Measurements from ENCODE around the gene KIRREL3.

The KIRREL3 gene

DNA sequence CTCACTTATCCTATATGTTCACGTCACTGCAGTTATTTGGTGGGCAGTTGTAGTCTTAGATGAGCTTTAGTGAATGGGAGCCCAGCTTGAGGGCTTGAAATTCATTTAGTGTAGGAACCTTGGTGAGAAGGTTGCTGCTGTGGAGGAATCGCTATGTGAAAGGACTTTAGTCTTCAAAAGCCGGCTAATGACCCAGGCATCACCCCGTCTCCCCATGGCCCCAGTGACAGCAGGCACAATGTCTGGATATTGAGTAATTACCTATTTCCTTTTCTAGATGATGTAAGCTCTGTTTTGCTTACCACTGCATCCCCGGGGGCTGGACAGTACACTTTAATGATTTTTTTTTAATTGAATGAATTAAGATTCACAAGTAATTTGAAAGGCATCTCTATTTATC lies 361.9 kb downstream of the KIRREL3 start:
- DNase-seq (ENCODE audit: low read depth in 1 of 2, low spot score in 1 of 2), result no peak

- no peak for DNase-seq (ENCODE audit: low read depth in 1 of 2, low spot score in 1 of 2)
Measured at GRCh38 chr11:126637795-126638175, 362.8 kb downstream of the KIRREL3 start.

GRCh38 chr11:126636911-126637794 lies 363.4 kb downstream of the KIRREL3 start:
- no peak for DNase-seq (ENCODE audit: low read depth in 1 of 2, low spot score in 1 of 2)

DNA sequence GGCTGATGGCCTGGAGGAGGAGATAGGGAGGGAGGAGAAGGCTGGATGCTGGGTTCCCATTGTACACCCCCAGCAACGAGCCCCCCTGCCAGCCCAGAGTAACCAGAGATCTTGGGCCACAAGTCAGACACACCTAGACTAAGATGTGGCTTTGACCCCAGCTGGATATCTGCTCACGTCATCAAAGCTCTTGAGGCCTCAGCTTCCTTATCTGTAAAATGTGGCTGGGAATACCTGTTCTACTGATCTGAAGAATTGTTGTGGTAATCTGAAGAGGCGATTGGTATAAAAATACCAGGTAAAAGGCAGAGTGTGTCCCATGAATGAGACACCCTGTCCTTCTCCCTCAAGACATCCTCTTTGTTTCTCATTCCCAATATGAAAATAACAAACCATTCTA lies 365.1 kb downstream of the KIRREL3 start:
- no peak for DNase-seq (ENCODE audit: low read depth in 1 of 2, low spot score in 1 of 2)

- no peak for DNase-seq (ENCODE audit: low read depth in 1 of 2, low spot score in 1 of 2)
Measured at GRCh38 chr11:126634963-126635362, 365.6 kb downstream of the KIRREL3 start.

GRCh38 chr11:126633330-126633729 lies 367.2 kb downstream of the KIRREL3 start:
- no peak for DNase-seq (ENCODE audit: low read depth in 1 of 2, low spot score in 1 of 2)

DNA sequence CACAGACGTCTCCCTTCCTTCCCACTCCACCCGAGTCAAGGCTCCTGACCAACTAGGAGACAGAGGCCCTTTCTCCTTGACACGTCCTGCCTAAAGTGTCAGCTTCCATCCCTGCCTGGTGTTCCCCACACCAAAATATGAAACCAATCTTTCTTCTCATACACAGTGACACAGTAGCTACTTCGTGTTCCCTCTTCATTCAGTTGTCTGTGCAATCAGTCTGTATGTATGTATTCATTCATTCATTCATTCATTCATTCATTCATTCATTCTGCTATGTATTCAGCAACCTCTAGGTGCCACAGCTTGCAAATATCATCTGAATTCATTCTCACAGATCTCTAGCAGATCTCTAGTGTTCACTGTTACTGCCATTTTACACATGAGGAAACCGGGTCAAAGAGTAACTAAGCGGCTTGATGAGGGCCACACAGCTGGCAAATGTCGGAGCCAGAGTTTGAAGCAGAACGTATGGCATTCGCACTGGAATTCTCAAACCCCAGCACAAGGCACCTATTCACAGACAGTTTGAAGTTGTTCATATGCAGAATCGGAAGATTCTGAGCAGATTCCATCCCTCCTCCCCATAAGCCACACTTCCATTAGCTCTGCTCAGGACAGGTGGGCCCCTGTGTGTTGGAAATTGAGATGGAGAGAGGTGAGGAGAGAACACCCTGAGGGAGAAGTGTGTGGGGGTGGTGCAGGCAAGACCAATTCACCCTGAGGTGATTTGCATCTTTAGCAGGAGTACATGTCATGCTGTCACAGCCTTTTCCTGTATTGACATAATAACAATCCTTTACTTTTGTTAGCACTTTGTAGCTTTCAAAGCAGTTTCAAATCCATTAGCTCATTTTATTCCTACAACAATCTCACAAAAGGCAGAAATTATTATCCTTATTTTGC lies 369.4 kb downstream of the KIRREL3 start:
- no peak for DNase-seq (ENCODE audit: low read depth in 1 of 2, low spot score in 1 of 2)

GRCh38 chr11:126630488-126630887 lies 370.1 kb downstream of the KIRREL3 start:
- no peak for DNase-seq (ENCODE audit: low read depth in 1 of 2, low spot score in 1 of 2)

GRCh38 chr11:126628790-126629621 lies 371.6 kb downstream of the KIRREL3 start:
- DNase-seq (ENCODE audit: low read depth in 1 of 2, low spot score in 1 of 2), result no peak

GRCh38 chr11:126628450-126628789 lies 372.1 kb downstream of the KIRREL3 start:
- DNase-seq (ENCODE audit: low read depth in 1 of 2, low spot score in 1 of 2), result no peak

DNA sequence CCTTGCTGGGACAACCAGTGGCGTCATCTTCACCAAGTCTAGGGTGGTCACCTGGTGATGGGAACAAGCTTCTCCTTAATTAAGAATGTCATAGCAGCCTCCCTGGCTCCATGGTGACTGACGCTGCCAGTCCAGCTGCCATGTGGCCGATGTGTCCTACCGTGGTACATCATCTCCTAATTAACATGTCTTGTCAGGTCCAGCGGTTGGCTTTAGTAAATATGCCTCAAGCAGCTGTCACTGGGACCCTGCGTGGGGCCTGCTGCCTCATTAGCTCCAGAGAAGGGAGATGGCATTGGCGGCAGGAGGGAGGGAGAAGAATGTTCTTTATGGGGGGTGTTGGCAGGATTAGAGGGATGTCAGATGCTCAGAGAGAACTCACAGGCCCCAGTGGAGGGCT lies 373.1 kb downstream of the KIRREL3 start:
- DNase-seq (ENCODE audit: low read depth in 1 of 2, low spot score in 1 of 2), result no peak

DNA sequence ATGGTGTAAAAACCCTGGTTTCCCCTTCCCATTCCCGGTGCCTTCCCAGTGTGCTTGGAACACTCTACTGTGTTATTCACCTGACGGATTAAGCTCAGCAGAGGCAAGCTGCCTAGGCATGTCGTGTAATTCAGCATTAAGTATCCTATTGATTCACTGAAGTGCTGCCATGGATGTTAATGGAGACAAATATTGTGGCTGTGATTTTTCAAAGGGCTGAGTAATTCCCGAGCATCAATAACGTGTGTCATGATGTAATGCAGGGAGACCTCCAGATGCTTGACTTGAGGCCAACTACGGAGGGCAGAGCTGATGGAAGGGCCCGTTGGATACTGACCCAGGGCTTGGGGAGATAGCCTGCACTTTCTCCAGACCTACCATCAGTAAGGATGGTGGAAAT lies 376.1 kb downstream of the KIRREL3 start:
- no peak for DNase-seq (ENCODE audit: low read depth in 1 of 2, low spot score in 1 of 2)

DNA sequence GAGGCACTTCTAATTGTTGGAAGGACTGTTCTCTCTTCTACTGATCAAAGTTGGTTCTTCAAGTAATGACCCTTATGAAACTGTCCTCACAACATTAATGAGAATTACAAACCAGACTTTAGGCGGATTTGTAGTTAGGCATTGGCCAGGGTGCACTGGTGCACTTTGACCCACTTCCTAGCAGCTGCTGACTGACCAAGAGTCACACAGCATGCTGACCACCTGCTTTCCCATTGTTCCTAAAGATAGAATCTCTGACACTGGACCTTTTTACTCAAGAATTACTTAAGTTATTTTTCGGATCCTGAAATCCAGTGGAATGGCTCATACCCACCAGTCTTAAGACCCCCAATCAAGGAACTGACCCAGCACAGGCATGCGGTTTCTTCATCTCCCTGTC lies 381.1 kb downstream of the KIRREL3 start:
- DNase-seq (ENCODE audit: low read depth in 1 of 2, low spot score in 1 of 2), result no peak

GRCh38 chr11:126615845-126616244 lies 384.7 kb downstream of the KIRREL3 start:
- no peak for DNase-seq (ENCODE audit: low read depth in 1 of 2, low spot score in 1 of 2)

GRCh38 chr11:126613272-126613671 lies 387.3 kb downstream of the KIRREL3 start:
- DNase-seq (ENCODE audit: low read depth in 1 of 2, low spot score in 1 of 2), result no peak

GRCh38 chr11:126612671-126613070 lies 387.9 kb downstream of the KIRREL3 start:
- DNase-seq (ENCODE audit: low read depth in 1 of 2, low spot score in 1 of 2), result no peak

- DNase-seq (ENCODE audit: low read depth in 1 of 2, low spot score in 1 of 2), result no peak
Measured at GRCh38 chr11:126611438-126611837, 389.1 kb downstream of the KIRREL3 start.

GRCh38 chr11:126608658-126609057 lies 391.9 kb downstream of the KIRREL3 start:
- no peak for DNase-seq (ENCODE audit: low read depth in 1 of 2, low spot score in 1 of 2)

DNA sequence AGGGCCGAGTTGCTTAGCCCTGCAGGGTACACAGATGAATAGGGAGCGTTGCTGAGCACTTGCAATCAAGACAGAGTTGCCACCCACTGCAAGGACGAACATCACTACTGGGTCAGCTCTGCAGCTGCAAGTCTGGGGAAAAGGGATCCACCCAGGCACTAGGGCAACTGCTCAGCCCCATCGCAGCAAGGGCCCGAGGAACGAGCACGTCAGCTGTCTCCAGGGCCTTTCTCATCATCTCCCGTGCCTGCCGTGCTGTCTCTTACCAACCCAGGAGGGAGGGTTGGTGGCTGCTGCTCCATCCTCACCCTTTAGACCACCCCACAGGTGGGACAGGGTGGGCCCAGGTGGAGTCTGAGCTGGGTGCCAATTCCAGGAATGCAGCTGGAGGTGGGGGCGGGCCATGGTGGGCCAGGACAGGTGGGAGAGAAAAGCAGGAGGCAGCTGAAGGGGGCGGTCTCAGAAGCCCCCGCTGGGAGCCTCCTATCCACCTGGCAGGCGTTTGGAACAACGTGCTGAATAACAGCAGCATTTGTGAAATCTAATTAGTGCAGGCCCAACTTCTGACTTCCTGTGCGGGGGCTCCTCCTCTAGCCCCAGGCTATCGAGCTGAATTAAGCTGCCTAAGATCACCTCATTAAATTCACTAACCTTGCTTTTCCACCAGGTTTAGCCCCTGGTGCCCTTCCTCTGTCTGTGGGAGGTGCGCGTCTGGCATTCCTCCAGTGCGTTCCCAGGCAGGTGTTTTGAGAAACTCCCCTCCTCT lies 392.6 kb downstream of the KIRREL3 start:
- DNase-seq (ENCODE audit: low read depth in 1 of 2, low spot score in 1 of 2), result no peak

- DNase-seq (ENCODE audit: low read depth in 1 of 2, low spot score in 1 of 2), result no peak
Measured at GRCh38 chr11:126607374-126607773, 393.2 kb downstream of the KIRREL3 start.

GRCh38 chr11:126606484-126606883 lies 394.1 kb downstream of the KIRREL3 start:
- DNase-seq (ENCODE audit: low read depth in 1 of 2, low spot score in 1 of 2), result no peak
